K562 (cell line): Measurements from ENCODE around the gene POLR3H. TPM values are rescaled to one million over a fixed set of nuclear protein-coding genes. Genes with fewer than 3 reads are reported as not detected.

Experiments
- ATAC-seq: fragments of 200-7000 bp; cut with Tn5 transposase; 3 replicates; pipeline ENCODE4 v1.9.1; 2020; ENCODE audit warnings: moderate library complexity
- BruUV-seq: library from RNA; stranded (reverse); fragments of 400-500 nt; replicated peaks from 2 replicates; lab custom pipeline; 2021; lab: Mats Ljungman, UMichigan
- CTCF ChIA-PET: fragments of 300-600 bp; formaldehyde crosslinking; extraction: SDS; loops from one replicate; lab custom pipeline; 2021; ENCODE audit warnings: low intra/inter-chr PET ratio; lab: Yijun Ruan, JAX
- POLR2A ChIA-PET: fragments of 300-600, 350-650 bp; sonication (Branson Sonifier 250); formaldehyde crosslinking; extraction: SDS; loops from one replicate; lab custom pipeline; 2021; ENCODE audit warnings: antibody characterized with exemption, inconsistent platforms; lab: Yijun Ruan, JAX
- DNase-seq, 4 experiments: peaks; one replicate each; pipeline versions ENCODE4 v3.0.0 to v3.0.0-alpha.2; 2011 to 2018; ENCODE audit warnings: low spot score in 3 of 4, mixed read lengths in 3 of 4; ENCODE audit errors: extremely low read depth in 1 of 4
- FAIRE-seq: peaks from 2 replicates; lab custom pipeline; 2011; peaks lifted over from hg19 to GRCh38; lab: Jason Lieb, UNC
- H2AFZ ChIP-seq: 2 replicates; pipeline ENCODE4 v1.6.0; 2011; ENCODE audit warnings: low read depth, low read length, control low read depth, inconsistent platforms
- H3K27ac ChIP-seq: fragments of 200-600 bp; 3 replicates; pipeline ENCODE4 v1.8.0; 2011; ENCODE audit warnings: low read depth, mild to moderate bottlenecking, control low read depth, inconsistent platforms, low read length, moderate library complexity, mixed read lengths; ENCODE audit errors: extremely low read depth
- H3K27me3 ChIP-seq, 2 experiments: fragments of 300-600 bp in 1 of 2; 2 replicates in 1 of 2; 3 replicates in 1 of 2; pipeline versions ENCODE4 v1.6.0 to v1.8.0; 2011; ENCODE audit warnings: inconsistent platforms in 2 of 2, low read length in 2 of 2, mild to moderate bottlenecking in 1 of 2, mixed read lengths in 1 of 2, moderate library complexity in 1 of 2; ENCODE audit not compliant: control insufficient read depth in 2 of 2, insufficient read depth in 2 of 2
- H3K36me3 ChIP-seq: fragments of 300-600 bp; 3 replicates; pipeline ENCODE4 v1.8.0; 2011; ENCODE audit warnings: mild to moderate bottlenecking, low read length, inconsistent platforms; ENCODE audit not compliant: control insufficient read depth, insufficient read depth
- H3K4me1 ChIP-seq, 2 experiments: fragments of 200-600 bp in 1 of 2; replicated peaks in 1 of 2; 2 replicates in 1 of 2; 3 replicates in 1 of 2; pipeline versions ENCODE4 v1.5.1 to v1.8.0; 2011; ENCODE audit warnings: inconsistent platforms in 2 of 2, low read length in 2 of 2, mild to moderate bottlenecking in 1 of 2, mixed read lengths in 1 of 2, moderate library complexity in 1 of 2; ENCODE audit not compliant: control insufficient read depth in 2 of 2, insufficient read depth in 2 of 2
- H3K4me2 ChIP-seq: 2 replicates; pipeline ENCODE4 v1.6.1; 2011; ENCODE audit warnings: low read length, control low read depth, inconsistent platforms, mixed read lengths; ENCODE audit not compliant: insufficient read depth
- H3K4me3 ChIP-seq: fragments of 200-600 bp; sonication (generic), shearing (Covaris generic); 2 replicates; pipeline ENCODE4 v1.5.1; 2016; ENCODE audit warnings: control low read depth, inconsistent platforms
- H3K79me2 ChIP-seq: fragments of 200-600 bp; 3 replicates; pipeline ENCODE4 v1.8.0; 2011; ENCODE audit warnings: low read length, inconsistent platforms; ENCODE audit not compliant: control insufficient read depth, insufficient read depth
- H3K9ac ChIP-seq, 2 experiments: 2 replicates each; pipeline versions ENCODE4 v1.6.0 to v1.6.1; 2011; ENCODE audit warnings: low read depth in 2 of 2, low read length in 2 of 2, control low read depth in 1 of 2, inconsistent platforms in 1 of 2, mild to moderate bottlenecking in 1 of 2, mixed read lengths in 1 of 2; ENCODE audit not compliant: insufficient read depth in 1 of 2
- H3K9me1 ChIP-seq: one replicate; pipeline ENCODE4 v1.6.0; 2011; ENCODE audit warnings: inconsistent platforms, mild to moderate bottlenecking, low read length, moderate library complexity; ENCODE audit not compliant: control insufficient read depth, insufficient read depth
- H3K9me3 ChIP-seq: replicated peaks from 2 replicates; pipeline ENCODE4 v1.5.1; 2011; ENCODE audit warnings: low read depth, low read length, inconsistent platforms; ENCODE audit not compliant: control insufficient read depth, insufficient read depth
- H4K20me1 ChIP-seq: replicated peaks from 2 replicates; pipeline ENCODE4 v1.6.1; 2011; ENCODE audit warnings: low read length, inconsistent platforms, mixed read lengths; ENCODE audit not compliant: control insufficient read depth, insufficient read depth
- BCOR ChIP-seq: fragments of 450-650 bp; IDR thresholded peaks from 2 replicates; pipeline ENCODE4 v1.6.1; 2016
- BRD4 ChIP-seq: fragments of 200-600 bp; sonication (generic); IDR thresholded peaks from 2 replicates; pipeline ENCODE4 v1.6.1; 2017; ENCODE audit warnings: inconsistent platforms
- MAFG ChIP-seq: fragments of 450-650 bp; conservative IDR thresholded peaks from 2 replicates; pipeline ENCODE4 v1.6.1; 2016; ENCODE audit warnings: missing genetic modification characterization, missing compliant biosample characterization
- MBD2 ChIP-seq: sonication (generic); IDR thresholded peaks from 2 replicates; pipeline ENCODE4 v1.6.1; 2016; ENCODE audit warnings: low read depth, borderline replicate concordance
- SMARCA4 ChIP-seq: fragments of 450-650 bp; IDR thresholded peaks from 2 replicates; pipeline ENCODE4 v1.6.1; 2016
- ZFP36 ChIP-seq: fragments of 150-350 bp; IDR thresholded peaks from 2 replicates; pipeline ENCODE4 v1.6.1; 2018; ENCODE audit warnings: low read length, low read depth; ENCODE audit not compliant: partially characterized antibody
- WGBS: fragments of 100-300 bp; shearing (Covaris generic); methylation state at CpG from one replicate; pipeline ENCODE4 v1.1.6; 2016; ENCODE audit warnings: low coverage, mixed read lengths; ENCODE audit not compliant: insufficient coverage; ENCODE audit errors: missing lambda C conversion rate; 5-methylcytosine and 5-hydroxymethylcytosine counted together
- in situ Hi-C: fragments of 300-500 bp; cut with MboI; formaldehyde crosslinking; loops from 4 replicates; pipeline ENCODE4 v1.15.0; 2018; ENCODE audit warnings: inconsistent platforms, mixed read lengths
- intact Hi-C: fragments of 100-400 bp; cut with micrococcal nuclease; formaldehyde crosslinking; loops from 2 replicates; pipeline ENCODE4 v1.14.2; 2022
- polyA plus RNA-seq, 8 experiments: library from polyadenylated mRNA; depleted of rRNA in 4 of 8; stranded (reverse) in 5 of 8; unstranded in 3 of 8; fragments of >200 nt; fragmentation: Nextera tagmentation in 2 of 8; fragmentation: Illumina TruSeq in 1 of 8; extraction: Ambion mirVana in 2 of 8; extraction: Trizol in 1 of 8; gene quantifications; 2 replicates each; pipeline versions ENCODE4 v1.2.1 to v1.2.3, GENCODE V29; 2011 to 2014; ENCODE audit warnings: inconsistent platforms in 1 of 8, missing spikeins in 1 of 8
- total RNA-seq, 7 experiments: library from RNA; depleted of rRNA in 6 of 7; stranded (reverse); fragments of >200 nt in 6 of 7; fragmentation: Illumina TruSeq in 2 of 7; extraction: Trizol in 2 of 7; gene quantifications; 2 replicates each; pipeline versions ENCODE4 v1.2.1 to v1.2.3, GENCODE V29; 2011 to 2021; ENCODE audit warnings: low replicate concordance in 1 of 7

Gene POLR3H
- total and polyA plus RNA-seq, 9 of the 15 experiments (the other 6 are each of a cell fraction or from before 2014, with no cell fraction given) = 5.3 to 48.4 (median 22.2) TPM

DNA sequence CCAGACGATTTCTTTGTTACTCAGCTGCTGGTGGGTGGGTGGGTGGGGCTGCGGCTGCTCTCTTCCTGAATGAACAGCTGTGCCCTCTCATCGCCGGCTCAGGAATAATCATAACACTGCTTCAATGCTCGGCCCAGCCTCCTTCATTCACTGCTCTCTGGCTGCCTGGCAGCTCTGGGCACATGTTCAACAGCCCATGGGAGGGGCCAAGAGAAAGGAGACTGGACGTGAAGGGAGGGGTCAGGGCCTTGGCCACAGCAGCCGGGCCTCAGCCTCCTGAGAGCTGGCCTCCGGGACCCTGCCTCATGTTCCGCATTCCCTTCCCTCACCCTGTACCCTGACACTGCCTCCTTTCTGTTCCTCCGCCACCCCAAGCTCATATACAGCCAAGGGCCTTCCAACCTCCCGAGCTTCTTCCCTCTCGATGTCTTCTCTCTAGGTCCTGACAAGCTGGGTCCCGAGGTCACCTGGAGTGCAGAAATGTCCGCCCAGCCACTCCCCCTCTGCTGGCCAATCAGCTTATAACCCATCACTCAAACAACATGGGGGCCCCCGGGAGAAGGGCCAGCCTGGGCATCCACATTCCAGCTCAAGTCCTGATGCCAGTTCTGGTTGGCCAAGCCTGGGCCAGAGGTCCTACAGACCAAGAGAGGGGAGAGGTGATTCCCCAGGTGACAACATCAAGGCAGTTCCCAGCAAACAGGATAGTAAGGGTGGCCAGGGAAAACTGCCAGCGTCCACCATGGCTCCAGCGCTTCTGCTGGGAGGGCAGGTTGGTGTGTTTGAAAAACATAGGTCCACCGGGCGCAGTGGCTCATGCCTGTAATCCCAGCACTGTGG is 13.4 kb upstream of the POLR3H start:
- no peaks in the 10 kb centered on the region for H3K9me1 ChIP-seq
- H3K27ac ChIP-seq = no peak overlapping the region
- POLR2A ChIA-PET = interaction anchor here (0.6 to 1.2 kb wide), 3 partner anchors 9 to 532 kb away, joined by 3 read pairs; no protein-coding TSS in a partner anchor
- H4K20me1 ChIP-seq = no peaks in the 10 kb centered on the region
- H3K27me3 ChIP-seq = no peaks in the 10 kb centered on the region
- H3K4me3 ChIP-seq = no peak overlapping the region
- no TSS peak for BruUV-seq
- WGBS = 50% methylated on average over 13 of the region's 19 CpGs
- H3K9ac ChIP-seq = peak overlapping the region in 1 of 2 experiments; percentile 74; a peak in 2 of 4 replicates
- peaks cover 3 to 29% of the 10 kb centered on the region in 2 experiments; a peak in 4 of 5 replicates for H3K4me1 ChIP-seq
- intact Hi-C loops = no loop called here
- H2AFZ ChIP-seq = peak overlapping the region; percentile 60
- FAIRE-seq = no peak
- DNase-seq = peak; percentile 22 to 55 (median 48)
- no peaks in the 10 kb centered on the region for H3K9me3 ChIP-seq
- in situ Hi-C loops = no loop called here
- H3K36me3 ChIP-seq = no peaks in the 10 kb centered on the region
- no peak overlapping the region for H3K4me2 ChIP-seq
- TF ChIP-seq MBD2 (no peak), ZFP36 (no peak), BRD4 (no peak), SMARCA4 (no peak), BCOR (no peak), MAFG (no peak)
- no peaks in the 10 kb centered on the region for H3K79me2 ChIP-seq
- CTCF ChIA-PET = no interaction called here
- peak; percentile 52; the same call in 2 of the 3 replicates for ATAC-seq
